Measurements from ENCODE around the gene EMC10. TPM values are rescaled to one million over a fixed set of nuclear protein-coding genes. Genes with fewer than 3 reads are reported as not detected.
"Not testable (repeated sequence)": the region's sequence is repeated elsewhere in the genome, so short reads cannot be mapped to it uniquely, and the experiment has no call there.

EMC10 gene
- total and polyA plus RNA-seq, 2 donors (not counting 3 experiments of a cell fraction or from before 2014, with no cell fraction given): 106 to 111 TPM

DNA sequence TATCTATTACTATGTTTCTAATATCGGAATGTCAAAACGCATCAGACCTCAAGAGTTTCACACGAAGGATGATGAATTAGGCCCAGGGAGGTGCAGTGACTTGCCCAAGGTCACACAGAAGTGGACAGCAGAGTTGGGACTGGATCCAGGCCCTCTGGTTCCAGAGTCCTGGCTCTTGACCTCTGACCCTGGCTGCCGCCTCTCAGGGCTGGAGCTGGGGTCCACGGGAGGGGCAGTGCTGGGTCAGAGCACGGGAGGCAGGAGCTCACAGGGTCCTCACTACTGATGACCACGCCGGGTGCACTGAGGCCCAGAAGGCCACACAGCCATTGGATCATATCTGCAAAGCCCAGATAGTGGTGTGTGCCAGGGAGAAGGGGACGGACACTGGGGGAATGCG lies 46.6 kb downstream of the EMC10 start:
- CTCF ChIA-PET: interaction anchor here (7.4 kb wide), 1 partner anchor 15 kb away, joined by 41 read pairs; no protein-coding TSS in a partner anchor
- Histone ChIP-seq H4K20me1 (replicated peaks; ENCODE audit: control insufficient read depth, extremely low read depth, insufficient read depth, low read length) (no peaks in the 10 kb centered on the region), H3K9ac (replicated peaks; ENCODE audit: extremely low read depth, insufficient read depth, low read length) (no peak overlapping the region), H3K9me1 (replicated peaks; ENCODE audit: control insufficient read depth, extremely low read depth, insufficient read depth, low read length) (no peaks in the 10 kb centered on the region), H3K9me3 (replicated peaks; ENCODE audit: control insufficient read depth, insufficient read depth, low read length) (no peaks in the 10 kb centered on the region), H3K27me3 (ENCODE audit: control insufficient read depth in 2 of 2, insufficient read depth in 2 of 2, low read length in 2 of 2) (no peaks in the 10 kb centered on the region), H3K27ac (ENCODE audit: insufficient read depth, low read depth, low read length) (no peak overlapping the region), H3K4me1 (ENCODE audit: control insufficient read depth, extremely low read depth, insufficient read depth, low read length) (no peaks in the 10 kb centered on the region), H3K79me2 (ENCODE audit: control insufficient read depth, insufficient read depth, low read length) (no peaks in the 10 kb centered on the region), H3K36me3 (ENCODE audit: control insufficient read depth in 2 of 2, extremely low read depth in 1 of 2, insufficient read depth in 2 of 2, low read length in 2 of 2) (no peaks in the 10 kb centered on the region), H3K4me2 (ENCODE audit: insufficient read depth, low read length) (no peak overlapping the region), H3K4me3 (replicated peaks in 1 of 3; ENCODE audit: insufficient read depth in 1 of 3, low read depth in 1 of 3, low read length in 3 of 3) (no peak overlapping the region), H2AFZ (ENCODE audit: low read depth, low read length) (no peak overlapping the region)
- BruUV-seq (replicated peaks): no TSS peak
- FAIRE-seq (no peak), DNase-seq (ENCODE audit: low read depth, low spot score) (no peak)
- dilution Hi-C loops (cut with MboI; ENCODE audit: extremely low pct_ligation_motif_present, low sequenced_read_pairs) (no loop called here), intact Hi-C loops (cut with micrococcal nuclease) (no loop called here)
- POLR2A ChIA-PET: no interaction called here
- no peak for TF ChIP-seq MYC (IDR thresholded peaks at IDR 0.05; ENCODE audit: low read depth, low read length)
- no peak for TF ChIP-seq POLR2A (IDR thresholded peaks at IDR 0.05; ENCODE audit: low read depth, low read length)
- TF ChIP-seq EZH2 (IDR thresholded peaks at IDR 0.05; ENCODE audit: borderline replicate concordance, low read depth, low read length, severe bottlenecking): no peak
- no peak for TF ChIP-seq POLR2AphosphoS5 (IDR thresholded peaks at IDR 0.05; ENCODE audit: insufficient read depth, low read depth, low read length)
- TF ChIP-seq, protein P1, sequence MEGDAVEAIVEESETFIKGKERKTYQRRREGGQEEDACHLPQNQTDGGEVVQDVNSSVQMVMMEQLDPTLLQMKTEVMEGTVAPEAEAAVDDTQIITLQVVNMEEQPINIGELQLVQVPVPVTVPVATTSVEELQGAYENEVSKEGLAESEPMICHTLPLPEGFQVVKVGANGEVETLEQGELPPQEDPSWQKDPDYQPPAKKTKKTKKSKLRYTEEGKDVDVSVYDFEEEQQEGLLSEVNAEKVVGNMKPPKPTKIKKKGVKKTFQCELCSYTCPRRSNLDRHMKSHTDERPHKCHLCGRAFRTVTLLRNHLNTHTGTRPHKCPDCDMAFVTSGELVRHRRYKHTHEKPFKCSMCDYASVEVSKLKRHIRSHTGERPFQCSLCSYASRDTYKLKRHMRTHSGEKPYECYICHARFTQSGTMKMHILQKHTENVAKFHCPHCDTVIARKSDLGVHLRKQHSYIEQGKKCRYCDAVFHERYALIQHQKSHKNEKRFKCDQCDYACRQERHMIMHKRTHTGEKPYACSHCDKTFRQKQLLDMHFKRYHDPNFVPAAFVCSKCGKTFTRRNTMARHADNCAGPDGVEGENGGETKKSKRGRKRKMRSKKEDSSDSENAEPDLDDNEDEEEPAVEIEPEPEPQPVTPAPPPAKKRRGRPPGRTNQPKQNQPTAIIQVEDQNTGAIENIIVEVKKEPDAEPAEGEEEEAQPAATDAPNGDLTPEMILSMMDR (IDR thresholded peaks at IDR 0.05; ENCODE audit: extremely low read depth in 1 of 2, insufficient read depth in 1 of 2, low read depth in 1 of 2, low read length in 2 of 2): no peak
- no peak for TF ChIP-seq GATA2 (IDR thresholded peaks at IDR 0.05; ENCODE audit: insufficient read depth, insufficient read length, low read depth, low read length)
- TF ChIP-seq JUN (IDR thresholded peaks at IDR 0.05; ENCODE audit: borderline replicate concordance, insufficient read depth, insufficient read length, low read depth): no peak
- TF ChIP-seq, protein P2, sequence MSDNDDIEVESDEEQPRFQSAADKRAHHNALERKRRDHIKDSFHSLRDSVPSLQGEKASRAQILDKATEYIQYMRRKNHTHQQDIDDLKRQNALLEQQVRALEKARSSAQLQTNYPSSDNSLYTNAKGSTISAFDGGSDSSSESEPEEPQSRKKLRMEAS (IDR thresholded peaks at IDR 0.05; ENCODE audit: insufficient read depth, insufficient read length): no peak
- no peak for TF ChIP-seq FOS (IDR thresholded peaks at IDR 0.05; ENCODE audit: borderline replicate concordance, insufficient read depth, low read length)

GRCh38 chr19:50528052-50528451 lies 51.7 kb downstream of the EMC10 start:
- H3K79me2 ChIP-seq (ENCODE audit: control insufficient read depth, insufficient read depth, low read length); H3K9ac ChIP-seq (replicated peaks; ENCODE audit: extremely low read depth, insufficient read depth, low read length); dilution Hi-C loops (cut with MboI; ENCODE audit: extremely low pct_ligation_motif_present, low sequenced_read_pairs); H3K9me3 ChIP-seq (replicated peaks; ENCODE audit: control insufficient read depth, insufficient read depth, low read length); H3K27me3 ChIP-seq (ENCODE audit: control insufficient read depth in 2 of 2, insufficient read depth in 2 of 2, low read length in 2 of 2); FAIRE-seq; H3K27ac ChIP-seq (ENCODE audit: insufficient read depth, low read depth, low read length); DNase-seq (ENCODE audit: low read depth, low spot score); H4K20me1 ChIP-seq (replicated peaks; ENCODE audit: control insufficient read depth, extremely low read depth, insufficient read depth, low read length); H3K4me1 ChIP-seq (ENCODE audit: control insufficient read depth, extremely low read depth, insufficient read depth, low read length); H3K36me3 ChIP-seq (ENCODE audit: control insufficient read depth in 2 of 2, extremely low read depth in 1 of 2, insufficient read depth in 2 of 2, low read length in 2 of 2); H3K4me3 ChIP-seq (replicated peaks in 1 of 3; ENCODE audit: insufficient read depth in 1 of 3, low read depth in 1 of 3, low read length in 3 of 3); intact Hi-C loops (cut with micrococcal nuclease); H3K9me1 ChIP-seq (replicated peaks; ENCODE audit: control insufficient read depth, extremely low read depth, insufficient read depth, low read length); POLR2A ChIA-PET; BruUV-seq (replicated peaks); H3K4me2 ChIP-seq (ENCODE audit: insufficient read depth, low read length); H2AFZ ChIP-seq (ENCODE audit: low read depth, low read length): not testable (repeated sequence)
- CTCF ChIA-PET: interaction anchor here (0.6 to 1.7 kb wide), 3 partner anchors 10 to 387 kb away, joined by 3 to 13 read pairs (median 3); no protein-coding TSS in a partner anchor
